GM12878 (cell line): Measurements from ENCODE around the gene N4BP2L2. TPM values are rescaled to one million over a fixed set of nuclear protein-coding genes. Genes with fewer than 3 reads are reported as not detected.

ENCODE experiments used
- ATAC-seq: fragments of 200-7000 bp; cut with Tn5 transposase; 3 replicates; pipeline ENCODE4 v1.9.1; 2020; ENCODE audit warnings: mild to moderate bottlenecking, moderate library complexity
- BruUV-seq: library from RNA; stranded (reverse); fragments of 400-500 nt; replicated peaks from 2 replicates; lab custom pipeline; 2021; lab: Mats Ljungman, UMichigan
- CTCF ChIA-PET: fragments of 300-600 bp; sonication (Branson Sonifier 250); formaldehyde crosslinking; extraction: SDS; loops from one replicate; lab custom pipeline; 2021; ENCODE audit warnings: inconsistent platforms; lab: Yijun Ruan, JAX
- POLR2A ChIA-PET: fragments of 350-600 bp; formaldehyde crosslinking; extraction: SDS; loops from one replicate; lab custom pipeline; 2021; ENCODE audit warnings: inconsistent platforms; lab: Charles Lee
- RAD21 ChIA-PET: fragments of 300-600 bp; sonication (Branson Sonifier 250); formaldehyde crosslinking; loops from one replicate; lab custom pipeline; 2023; ENCODE audit warnings: antibody characterized with exemption; ENCODE audit not compliant: unreplicated experiment; lab: Charles Lee
- SMC1A ChIA-PET: fragments of 300-600 bp; sonication (Branson Sonifier 250); formaldehyde crosslinking; loops from one replicate; lab custom pipeline; 2023; ENCODE audit not compliant: unreplicated experiment, uncharacterized antibody; lab: Charles Lee
- DNase-seq: peaks from one replicate; pipeline ENCODE4 v3.0.0-alpha.2; 2011; ENCODE audit warnings: low read depth, low spot score
- FAIRE-seq: peaks from 3 replicates; lab custom pipeline; 2011; peaks lifted over from hg19 to GRCh38; lab: Jason Lieb, UNC
- H2AFZ ChIP-seq: 2 replicates; pipeline ENCODE4 v1.6.0; 2011; ENCODE audit warnings: low read depth, low read length, control low read depth; ENCODE audit not compliant: control insufficient read depth
- H3K27ac ChIP-seq: 2 replicates; pipeline ENCODE4 v1.5.1; 2011; ENCODE audit warnings: control low read depth; ENCODE audit not compliant: control insufficient read depth, insufficient read depth
- H3K27me3 ChIP-seq, 2 experiments: replicated peaks in 1 of 2; 2 replicates each; pipeline versions ENCODE4 v1.6.0 to v1.6.1; 2011; ENCODE audit warnings: low read length in 1 of 2; ENCODE audit not compliant: control insufficient read depth in 2 of 2, insufficient read depth in 2 of 2
- H3K36me3 ChIP-seq, 2 experiments: 2 replicates each; pipeline ENCODE4 v1.5.1; 2011; ENCODE audit warnings: low read length in 1 of 2; ENCODE audit not compliant: control insufficient read depth in 2 of 2, insufficient read depth in 2 of 2
- H3K4me1 ChIP-seq: 2 replicates; pipeline ENCODE4 v1.6.1; 2011; ENCODE audit warnings: mild to moderate bottlenecking, low read length, moderate library complexity, mixed read lengths; ENCODE audit not compliant: control insufficient read depth, insufficient read depth
- H3K4me2 ChIP-seq: 2 replicates; pipeline ENCODE4 v1.6.0; 2011; ENCODE audit warnings: control low read depth; ENCODE audit not compliant: control insufficient read depth, insufficient read depth
- H3K4me3 ChIP-seq: fragments of 200-600 bp; sonication (generic); 2 replicates; pipeline ENCODE4 v1.5.1; 2016
- H3K79me2 ChIP-seq: 2 replicates; pipeline ENCODE4 v1.6.0; 2011; ENCODE audit warnings: low read length; ENCODE audit not compliant: control insufficient read depth, insufficient read depth
- H3K9ac ChIP-seq: 2 replicates; pipeline ENCODE4 v1.8.0; 2011; ENCODE audit warnings: low read length, control low read depth, mixed read lengths; ENCODE audit not compliant: control insufficient read depth, insufficient read depth
- H3K9me3 ChIP-seq: replicated peaks from 3 replicates; pipeline ENCODE4 v1.5.1; 2011; ENCODE audit warnings: mild to moderate bottlenecking, low read length; ENCODE audit not compliant: control insufficient read depth, insufficient read depth
- H4K20me1 ChIP-seq: 2 replicates; pipeline ENCODE4 v1.6.0; 2011; ENCODE audit not compliant: control insufficient read depth, insufficient read depth
- HDAC2 ChIP-seq: fragments of 200-600 bp; sonication (generic); IDR thresholded peaks from 2 replicates; pipeline ENCODE4 v1.6.1; 2017
- MTA2 ChIP-seq: fragments of 450-650 bp; IDR thresholded peaks from 2 replicates; pipeline ENCODE4 v1.6.1; 2016; ENCODE audit warnings: low read depth, mild to moderate bottlenecking, moderate library complexity
- NFIC ChIP-seq: IDR thresholded peaks from 2 replicates; pipeline ENCODE4 v1.6.1; 2012; ENCODE audit warnings: low read depth, mild to moderate bottlenecking, inconsistent platforms, low read length, moderate library complexity
- NR2F1 ChIP-seq: fragments of 450-650 bp; conservative IDR thresholded peaks from 2 replicates; pipeline ENCODE4 v1.6.1; 2017; ENCODE audit warnings: mild to moderate bottlenecking
- REST ChIP-seq: IDR thresholded peaks from 2 replicates; pipeline ENCODE4 v1.6.1; 2012; ENCODE audit warnings: mild to moderate bottlenecking, low read depth, low read length
- SIN3A ChIP-seq: IDR thresholded peaks from 2 replicates; pipeline ENCODE4 v1.6.1; 2012; ENCODE audit warnings: low read depth, low read length, improper control_type of control experiment
- USF1 ChIP-seq: IDR thresholded peaks from 2 replicates; pipeline ENCODE4 v1.6.1; 2011; ENCODE audit warnings: borderline replicate concordance, low read depth, mild to moderate bottlenecking, moderate library complexity, mixed read lengths, low read length; ENCODE audit not compliant: insufficient read depth; ENCODE audit errors: extremely low read length
- ZNF217 ChIP-seq: fragments of 450-650 bp; IDR thresholded peaks from 2 replicates; pipeline ENCODE4 v1.6.1; 2017; ENCODE audit warnings: antibody characterized with exemption, mild to moderate bottlenecking
- ZNF384 ChIP-seq: IDR thresholded peaks from 2 replicates; pipeline ENCODE4 v1.6.1; 2012; ENCODE audit warnings: low read depth, mild to moderate bottlenecking, low read length, improper control_type of control experiment, borderline replicate concordance
- WGBS: methylation state at CpG from one replicate; pipeline ENCODE4 v1.1.6; 2016; ENCODE audit warnings: low lambda C conversion rate; ENCODE audit not compliant: insufficient replicate concordance, insufficient coverage; ENCODE audit errors: missing lambda C conversion rate; 5-methylcytosine and 5-hydroxymethylcytosine counted together
- in situ Hi-C: fragments of 300-500 bp; cut with MboI; formaldehyde crosslinking; loops from 9 replicates; pipeline ENCODE4 v1.14.3; 2018; ENCODE audit warnings: mixed read lengths
- intact Hi-C: fragments of 100-400 bp; cut with micrococcal nuclease; formaldehyde crosslinking; loops from one replicate; pipeline ENCODE4 v1.14.2; 2022; ENCODE audit not compliant: unreplicated experiment
- polyA plus RNA-seq, 11 experiments: library from polyadenylated mRNA; depleted of rRNA in 4 of 11; unstranded in 6 of 11; stranded (reverse) in 5 of 11; fragments of >200 nt; fragmentation: Nextera tagmentation in 4 of 11; fragmentation: Illumina TruSeq in 1 of 11; extraction: Ambion mirVana in 4 of 11; extraction: Trizol in 1 of 11; gene quantifications; 1 replicate in 1 of 11; 2 replicates in 10 of 11; pipeline versions ENCODE4 v1.2.1 to v1.2.3, GENCODE V29; 2011 to 2016; ENCODE audit warnings: inconsistent platforms in 2 of 11, missing spikeins in 2 of 11, low read depth in 1 of 11
- total RNA-seq, 4 experiments: library from RNA; depleted of rRNA in 3 of 4; stranded (reverse); fragments of >200 nt in 3 of 4; fragmentation: Illumina TruSeq in 1 of 4; extraction: Trizol in 1 of 4; gene quantifications; 2 replicates each; pipeline versions ENCODE4 v1.2.1 to v1.2.3, GENCODE V29; 2013 to 2021

N4BP2L2 gene
- total and polyA plus RNA-seq, 10 of the 15 experiments (the other 5 are each of a cell fraction or from before 2014, with no cell fraction given) = 41.7 to 87.1 (median 61.2) TPM

GRCh38 chr13:32530841-32531253, 7.7 kb downstream of the N4BP2L2 start:
- 0% methylated on average over 2 of the region's 2 CpGs for WGBS
- RAD21 ChIA-PET = interaction anchor here (0.6 to 0.9 kb wide), 5 partner anchors 8 to 1191 kb away, joined by 3 to 6 read pairs (median 4); partner anchors contain the start of gene N4BP2L2
- FAIRE-seq (peak; percentile 74), DNase-seq (peak; percentile 23), ATAC-seq (peak; percentile 73)
- POLR2A ChIA-PET = interaction anchor here (1.0 to 1.3 kb wide), 3 partner anchors 8 to 27 kb away, joined by 3 to 7 read pairs (median 4); partner anchors contain the start of gene N4BP2L2
- peak overlapping the region; percentile 49 for H3K9ac ChIP-seq
- no peaks in the 10 kb centered on the region for H3K9me3 ChIP-seq
- H3K27me3 ChIP-seq = no peaks in the 10 kb centered on the region
- 0 out of 2 replicates have a peak, but pooled peaks cover 3% of the 10 kb centered on the region for H4K20me1 ChIP-seq
- intact Hi-C loops = no loop called here
- TF ChIP-seq SIN3A (peak; percentile 54; the same call in 1 of the 2 replicates), ZNF217 (no peak), HDAC2 (no peak), USF1 (no peak), REST (0 out of 2 replicates have a peak, but pooled peaks have one; percentile 29), MTA2 (no peak), NR2F1 (no peak), NFIC (peak; percentile 17; the same call in 1 of the 2 replicates), ZNF384 (peak; percentile 83)
- BruUV-seq = no TSS peak
- H3K36me3 ChIP-seq = peaks cover 0 to 9% of the 10 kb centered on the region in 2 experiments; a peak in 1 of 4 replicates
- in situ Hi-C loops = loop anchor here (10.0 to 25.0 kb wide), 2 partner anchors 1014 to 1369 kb away; partner anchors contain the start of gene HSPH1
- CTCF ChIA-PET = interaction anchor here (0.6 to 1.8 kb wide), 8 partner anchors 8 to 150 kb away, joined by 3 to 7 read pairs (median 4); no protein-coding TSS in a partner anchor
- peak overlapping the region; percentile 72 for H3K4me2 ChIP-seq
- H3K4me1 ChIP-seq = peaks cover 5% of the 10 kb centered on the region; the same call in 1 of the 2 replicates
- SMC1A ChIA-PET = interaction anchor here (0.5 to 1.6 kb wide), 9 partner anchors 8 to 634 kb away, joined by 3 to 5 read pairs (median 3); no protein-coding TSS in a partner anchor
- peak overlapping the region; percentile 66 for H3K27ac ChIP-seq
- H2AFZ ChIP-seq = no peak overlapping the region
- H3K4me3 ChIP-seq = peak overlapping the region; percentile 48
- H3K79me2 ChIP-seq = peaks cover 76% of the 10 kb centered on the region
